Measurements from ENCODE around the gene PTPRK.

DNA sequence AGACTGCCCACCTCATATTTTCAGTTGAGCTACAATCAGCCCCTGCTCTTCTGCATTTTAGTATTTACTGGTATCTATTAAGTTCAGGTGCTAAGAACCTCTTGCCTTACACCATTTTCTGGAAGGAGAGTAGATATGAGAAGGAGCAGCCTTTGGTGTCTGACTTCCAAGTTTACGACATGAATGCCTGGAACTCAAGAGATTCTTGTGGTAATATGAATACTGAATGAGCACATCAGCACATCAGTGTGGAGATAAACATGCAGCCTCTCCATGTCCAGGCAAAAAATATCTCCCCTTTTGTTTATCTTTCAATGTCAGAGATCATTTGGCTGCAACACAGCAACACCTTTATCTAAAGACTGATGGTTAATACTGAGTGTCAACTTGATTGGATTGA is 553.8 kb downstream of the PTPRK start:
- TF ChIP-seq HDGF (IDR thresholded peaks at IDR 0.05; ENCODE audit: borderline replicate concordance) (no peak), ELF4 (IDR thresholded peaks at IDR 0.05) (no peak), SP1 (IDR thresholded peaks at IDR 0.05) (no peak), SUZ12 (IDR thresholded peaks at IDR 0.05) (no peak), BHLHE40 (IDR thresholded peaks at IDR 0.05; ENCODE audit: borderline replicate concordance) (no peak), NFRKB (IDR thresholded peaks at IDR 0.05) (no peak), L3MBTL2 (conservative IDR thresholded peaks at IDR 0.05) (no peak), TARDBP (IDR thresholded peaks at IDR 0.05) (no peak), FOXA1 (IDR thresholded peaks at IDR 0.05) (no peak), FOXK2 (IDR thresholded peaks at IDR 0.05) (no peak), CTBP1 (IDR thresholded peaks at IDR 0.05; ENCODE audit: borderline replicate concordance) (no peak), FOXM1 (IDR thresholded peaks at IDR 0.05; ENCODE audit: borderline replicate concordance) (no peak), ARNT (IDR thresholded peaks at IDR 0.05) (no peak)
- TF ChIP-seq, protein P1, sequence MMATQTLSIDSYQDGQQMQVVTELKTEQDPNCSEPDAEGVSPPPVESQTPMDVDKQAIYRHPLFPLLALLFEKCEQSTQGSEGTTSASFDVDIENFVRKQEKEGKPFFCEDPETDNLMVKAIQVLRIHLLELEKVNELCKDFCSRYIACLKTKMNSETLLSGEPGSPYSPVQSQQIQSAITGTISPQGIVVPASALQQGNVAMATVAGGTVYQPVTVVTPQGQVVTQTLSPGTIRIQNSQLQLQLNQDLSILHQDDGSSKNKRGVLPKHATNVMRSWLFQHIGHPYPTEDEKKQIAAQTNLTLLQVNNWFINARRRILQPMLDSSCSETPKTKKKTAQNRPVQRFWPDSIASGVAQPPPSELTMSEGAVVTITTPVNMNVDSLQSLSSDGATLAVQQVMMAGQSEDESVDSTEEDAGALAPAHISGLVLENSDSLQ (IDR thresholded peaks at IDR 0.05), result no peak

Measured in HEK293T (cell line).